Activated T-cell treated with anti-CD3 and anti-CD28 coated beads for 1 hour (primary cell): ENCODE measurements around the gene ACOX1.

ENCODE experiments used
- DNase-seq: peaks from one replicate; pipeline ENCODE4 v3.0.0-alpha.2; 2020; ENCODE audit warnings: low read depth

ACOX1 gene

GRCh38 chr17:75933808-75934207 lies 45.2 kb downstream of the ACOX1 start:
- DNase-seq, result no peak

GRCh38 chr17:75932852-75933251 lies 46.1 kb downstream of the ACOX1 start:
- DNase-seq, result no peak

GRCh38 chr17:75931062-75931461 lies 47.9 kb downstream of the ACOX1 start:
- no peak for DNase-seq

DNA sequence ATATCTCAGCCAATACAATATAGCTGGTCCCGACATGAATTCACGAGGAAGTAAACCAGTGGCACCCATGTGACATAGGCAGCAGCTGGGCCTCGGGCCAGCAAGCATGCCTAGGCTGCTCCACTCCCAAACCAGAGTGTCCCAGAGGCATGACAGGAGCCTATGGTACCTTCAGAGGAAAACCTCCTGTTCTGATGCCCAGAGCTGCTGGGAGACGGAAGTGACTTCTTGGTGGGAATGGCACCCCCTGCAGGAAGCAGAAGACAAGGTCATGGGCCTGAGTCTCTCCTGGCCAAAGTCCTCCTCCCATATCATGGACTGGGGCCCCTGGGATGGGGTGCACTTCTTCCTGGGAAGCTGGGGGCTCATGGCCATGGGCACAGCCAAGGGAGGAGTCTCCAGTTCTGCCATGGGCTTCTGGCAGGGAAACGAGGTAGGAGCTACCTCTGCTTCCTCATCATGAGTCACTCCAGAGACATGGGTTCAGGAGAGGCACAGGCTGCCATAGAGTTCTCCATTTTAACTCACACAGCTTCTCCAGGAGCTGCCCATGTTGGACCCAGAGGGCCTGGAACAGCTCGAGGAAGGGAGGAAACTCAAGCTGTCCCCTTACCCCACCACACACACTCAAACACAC lies 51.6 kb downstream of the ACOX1 start:
- no peak for DNase-seq

DNA sequence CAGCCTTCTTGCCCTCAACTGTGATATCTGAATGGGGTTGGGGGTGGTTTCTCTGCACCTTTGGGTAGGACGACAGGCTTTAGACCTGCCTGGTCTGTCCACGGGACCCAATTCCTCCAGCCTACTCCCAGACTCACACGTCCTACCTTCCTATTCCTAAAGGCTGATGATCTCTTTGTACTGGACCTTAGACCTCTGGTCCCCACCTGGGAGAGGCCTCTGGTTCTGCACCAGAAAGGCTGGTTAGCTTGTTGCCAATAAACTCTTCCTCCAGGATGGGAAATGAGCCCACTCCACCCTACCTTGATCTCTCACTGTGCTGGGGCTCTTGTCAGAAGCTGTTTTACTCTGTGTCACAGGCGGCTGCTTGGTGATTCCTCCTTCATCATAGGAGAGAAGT lies 52.5 kb downstream of the ACOX1 start:
- no peak for DNase-seq

DNA sequence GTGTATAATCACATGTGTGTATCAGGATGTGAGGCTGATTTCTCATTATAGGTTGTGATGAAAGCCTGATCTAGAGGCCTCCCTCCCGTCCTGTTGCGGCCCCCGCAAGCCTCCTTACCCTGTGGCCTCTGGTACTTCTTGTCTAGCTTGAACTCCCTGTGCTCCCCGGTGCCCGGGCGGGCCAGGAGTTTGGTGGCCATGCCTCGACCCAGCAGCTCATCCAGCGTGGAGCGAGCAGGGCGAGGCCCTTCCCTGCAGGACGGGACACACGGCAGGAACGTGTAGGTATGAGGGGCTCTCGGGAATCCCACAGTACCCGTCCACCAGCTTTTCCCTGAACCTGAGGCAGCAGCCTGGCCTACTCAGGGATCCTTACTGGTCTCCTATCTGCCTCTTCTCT lies 53.1 kb downstream of the ACOX1 start:
- DNase-seq, result no peak

GRCh38 chr17:75925103-75925502 lies 53.9 kb downstream of the ACOX1 start:
- DNase-seq, result no peak

DNA sequence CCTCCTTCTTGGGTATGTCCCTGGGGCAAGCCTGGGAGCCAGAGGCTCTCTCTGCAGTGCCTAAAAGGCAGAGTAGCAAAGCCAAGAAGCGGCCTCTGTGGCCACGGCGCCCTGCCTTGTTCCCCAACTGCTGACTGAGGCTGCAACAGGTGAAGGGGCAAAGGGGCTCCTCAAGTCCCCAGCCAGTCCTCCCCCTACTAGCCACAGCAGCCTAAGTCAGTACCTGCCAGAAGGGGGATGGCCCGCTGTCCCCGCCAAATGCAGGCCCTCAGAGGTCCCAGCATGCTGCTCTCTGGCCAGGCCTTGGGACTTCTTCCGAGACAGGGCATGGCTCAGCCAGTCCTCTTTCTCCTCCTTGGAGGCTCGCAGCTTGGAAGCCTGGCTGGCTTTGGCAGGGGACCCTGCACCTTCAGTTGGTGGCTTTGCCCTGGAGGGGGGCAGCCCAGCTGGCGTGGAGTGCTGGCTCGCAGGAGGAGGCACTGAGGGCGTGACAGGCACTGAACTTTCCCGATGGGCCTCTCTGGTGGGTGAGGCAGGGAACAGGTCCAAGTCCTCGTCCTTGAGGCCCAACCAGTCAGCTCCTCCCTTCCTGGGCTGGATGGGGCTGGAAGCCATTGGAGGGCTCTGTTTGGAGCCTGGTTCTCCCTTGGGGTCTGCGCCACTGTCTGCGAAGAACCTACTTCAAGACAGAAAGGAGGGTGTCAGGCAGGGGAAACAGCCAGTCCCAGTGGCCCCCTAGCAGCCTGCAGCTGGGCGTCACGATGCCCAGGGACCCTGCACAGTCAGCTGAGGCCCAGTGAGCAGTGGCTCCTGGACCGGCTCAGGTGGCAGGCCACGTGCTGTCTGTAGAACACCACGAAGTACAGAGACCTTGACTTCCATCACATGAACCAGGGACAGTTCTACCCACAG lies 55.7 kb downstream of the ACOX1 start:
- DNase-seq, result no peak

DNA sequence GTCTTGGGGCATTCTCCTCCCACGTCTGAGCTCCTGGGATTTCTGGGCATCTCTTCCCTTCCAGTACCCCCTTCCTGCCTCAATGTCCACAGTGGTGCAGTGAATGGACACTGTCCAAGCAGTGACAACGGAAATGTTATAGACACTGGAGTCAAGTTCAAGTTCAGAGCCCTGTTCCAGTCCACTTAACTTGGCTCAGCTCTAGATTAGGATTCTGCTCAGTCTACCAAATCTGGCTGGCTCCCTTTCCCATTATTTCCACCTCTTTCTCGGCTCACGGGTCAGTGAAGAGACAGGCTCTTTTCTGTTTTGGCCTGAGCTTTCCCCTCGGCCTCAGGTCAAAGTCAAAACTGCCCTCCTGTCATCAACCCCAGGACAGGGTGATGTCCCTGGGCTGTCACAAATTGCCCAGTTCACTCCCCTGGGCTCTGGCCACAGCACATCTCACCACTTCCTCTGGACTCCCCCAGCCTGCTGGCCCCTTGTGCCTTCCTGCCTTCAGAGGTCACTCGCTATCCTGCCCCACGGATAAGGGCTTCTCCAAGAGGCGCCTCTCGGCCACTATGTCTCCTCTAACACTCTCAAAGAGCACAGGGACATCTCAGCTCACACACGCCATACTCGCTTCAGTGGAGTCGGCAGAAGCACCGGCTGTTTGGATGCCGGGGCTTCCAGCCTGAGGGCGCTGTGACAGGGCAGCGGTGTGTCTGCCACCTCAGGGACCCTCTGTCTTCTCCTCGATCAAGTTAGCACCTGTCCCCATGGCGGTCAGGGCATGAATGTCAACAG lies 56.6 kb downstream of the ACOX1 start:
- DNase-seq, result no peak

DNA sequence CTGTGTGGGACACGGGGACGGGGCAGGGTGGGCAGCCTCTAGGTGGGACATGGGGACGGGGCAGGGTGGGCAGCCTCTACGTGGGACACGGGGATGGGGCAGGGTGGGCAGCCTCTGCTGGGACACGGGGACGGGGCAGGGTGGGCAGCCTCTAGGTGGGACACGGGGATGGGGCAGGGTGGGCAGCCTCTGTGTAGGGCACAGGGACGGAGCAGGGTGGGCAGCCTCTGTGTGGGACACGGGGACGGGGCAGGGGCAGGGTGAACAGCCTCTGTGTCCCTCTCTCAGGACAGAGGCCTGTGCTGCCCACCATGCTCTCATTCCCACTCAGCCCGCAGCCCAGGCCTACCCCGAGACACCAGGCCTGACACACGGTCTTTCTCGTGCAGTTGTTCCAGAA lies 57.4 kb downstream of the ACOX1 start:
- DNase-seq, result no peak

DNA sequence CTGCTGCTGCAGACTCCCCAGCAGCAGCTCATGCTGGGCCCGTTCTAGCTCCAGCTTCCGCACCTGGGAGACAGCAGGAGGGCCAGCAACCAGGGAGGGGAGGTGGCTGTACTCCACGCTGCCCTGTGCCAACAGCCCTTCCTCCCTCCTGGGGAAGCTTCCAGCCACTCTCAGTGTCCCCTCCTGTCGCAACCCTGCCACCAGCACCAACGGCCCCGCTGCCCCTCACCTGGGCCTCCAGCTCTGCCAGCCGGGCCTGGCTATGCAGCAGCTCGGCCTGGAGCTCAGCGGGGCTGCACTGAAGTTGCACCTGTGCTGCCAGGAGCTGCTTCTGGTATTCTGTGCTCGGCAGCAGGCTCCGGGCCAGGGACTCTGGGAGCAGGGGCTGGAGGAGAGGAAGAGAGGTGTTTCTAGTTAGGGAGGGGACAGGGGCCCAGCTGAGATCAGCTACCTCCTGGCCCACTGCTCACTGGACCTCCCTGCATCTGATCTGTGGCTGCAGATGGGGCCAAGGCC lies 58.9 kb downstream of the ACOX1 start:
- DNase-seq, result no peak

DNA sequence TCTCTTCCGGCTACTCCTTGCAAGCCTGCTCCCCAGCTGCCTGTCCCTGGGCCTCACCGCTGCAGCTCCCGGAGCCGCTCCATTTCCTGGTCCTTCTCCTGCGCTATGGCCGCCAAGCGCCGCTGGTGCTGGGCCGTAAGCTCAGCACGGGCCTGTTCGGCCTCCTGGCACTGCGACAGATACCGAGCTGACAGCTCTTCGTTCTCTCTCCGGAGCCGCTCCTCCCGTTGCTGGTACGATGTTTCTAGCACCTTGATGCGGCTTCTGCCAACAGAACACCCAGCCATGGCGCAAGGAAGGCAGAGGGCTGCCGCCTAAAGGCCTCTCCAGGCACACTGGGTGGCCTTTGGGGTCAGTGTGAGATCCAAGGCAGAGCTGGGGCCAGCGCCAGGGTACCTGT lies 59.4 kb downstream of the ACOX1 start:
- no peak for DNase-seq

GRCh38 chr17:75917917-75918445 lies 61.0 kb downstream of the ACOX1 start:
- DNase-seq, result no peak

GRCh38 chr17:75917141-75917916 lies 61.6 kb downstream of the ACOX1 start:
- no peak for DNase-seq

DNA sequence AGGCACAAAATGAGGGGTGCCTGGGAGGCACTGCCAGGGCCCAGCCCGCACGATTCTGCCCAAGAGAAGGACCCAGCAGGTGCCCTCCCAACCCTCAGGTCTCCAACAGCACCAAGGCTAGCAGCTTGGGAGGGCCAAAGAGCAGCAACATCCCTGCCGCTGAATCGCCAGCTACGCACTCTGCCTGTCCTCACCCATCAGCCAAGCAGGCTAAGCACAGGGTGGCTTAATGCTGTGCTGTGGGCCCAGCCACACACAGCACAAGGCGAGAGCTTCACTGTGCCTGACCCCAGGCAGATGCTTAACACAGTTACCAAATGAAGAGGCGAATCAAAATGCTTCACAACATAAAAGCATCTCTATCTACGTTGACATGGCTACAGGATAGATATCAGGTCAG lies 63.7 kb downstream of the ACOX1 start:
- DNase-seq, result no peak

- DNase-seq, result no peak
Measured at GRCh38 chr17:75914643-75915267, 64.2 kb downstream of the ACOX1 start.

- no peak for DNase-seq
Measured at GRCh38 chr17:75913537-75914210, 65.3 kb downstream of the ACOX1 start.

GRCh38 chr17:75910699-75911098 lies 68.3 kb downstream of the ACOX1 start:
- DNase-seq, result no peak

DNA sequence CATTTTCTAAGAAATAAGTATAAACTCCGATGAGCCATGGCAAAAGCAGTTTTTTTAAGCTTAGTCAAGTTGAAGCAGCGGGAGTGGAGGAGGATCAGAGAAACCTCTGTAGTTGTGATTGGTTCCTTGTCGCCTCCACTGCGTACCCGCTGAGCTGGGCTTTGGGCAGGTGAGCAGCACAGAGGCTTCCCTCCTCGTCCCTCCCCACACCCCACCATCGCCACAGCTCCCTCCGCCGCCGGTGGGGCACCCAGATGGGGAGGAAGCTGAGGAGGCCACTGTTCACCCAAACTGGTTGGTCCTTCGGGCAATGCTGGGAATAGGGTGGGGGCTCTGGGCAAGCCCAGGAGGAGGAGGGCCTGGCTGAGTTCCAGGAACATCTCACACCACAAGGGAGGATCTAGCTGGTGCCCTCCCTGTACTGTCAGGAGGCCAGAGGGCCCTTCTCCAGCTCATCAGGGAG lies 69.1 kb downstream of the ACOX1 start:
- DNase-seq, result no peak

GRCh38 chr17:75909051-75909811 lies 69.7 kb downstream of the ACOX1 start:
- DNase-seq, result no peak
